K562 (cell line): ENCODE measurements around the gene VAPB. TPM values are rescaled to one million over a fixed set of nuclear protein-coding genes. Genes with fewer than 3 reads are reported as not detected.

Source experiments
- ATAC-seq: fragments of 200-7000 bp; cut with Tn5 transposase; 3 replicates; pipeline ENCODE4 v1.9.1; 2020; ENCODE audit warnings: moderate library complexity
- BruUV-seq: library from RNA; stranded (reverse); fragments of 400-500 nt; replicated peaks from 2 replicates; lab custom pipeline; 2021; lab: Mats Ljungman, UMichigan
- CTCF ChIA-PET: fragments of 300-600 bp; formaldehyde crosslinking; extraction: SDS; loops from one replicate; lab custom pipeline; 2021; ENCODE audit warnings: low intra/inter-chr PET ratio; lab: Yijun Ruan, JAX
- POLR2A ChIA-PET: fragments of 300-600, 350-650 bp; sonication (Branson Sonifier 250); formaldehyde crosslinking; extraction: SDS; loops from one replicate; lab custom pipeline; 2021; ENCODE audit warnings: antibody characterized with exemption, inconsistent platforms; lab: Yijun Ruan, JAX
- DNase-seq, 4 experiments: peaks; one replicate each; pipeline versions ENCODE4 v3.0.0 to v3.0.0-alpha.2; 2011 to 2018; ENCODE audit warnings: low spot score in 3 of 4, mixed read lengths in 3 of 4; ENCODE audit errors: extremely low read depth in 1 of 4
- FAIRE-seq: peaks from 2 replicates; lab custom pipeline; 2011; peaks lifted over from hg19 to GRCh38; lab: Jason Lieb, UNC
- H2AFZ ChIP-seq: 2 replicates; pipeline ENCODE4 v1.6.0; 2011; ENCODE audit warnings: low read depth, low read length, control low read depth, inconsistent platforms
- H3K27ac ChIP-seq: fragments of 200-600 bp; 3 replicates; pipeline ENCODE4 v1.8.0; 2011; ENCODE audit warnings: low read depth, mild to moderate bottlenecking, control low read depth, inconsistent platforms, low read length, moderate library complexity, mixed read lengths; ENCODE audit errors: extremely low read depth
- H3K27me3 ChIP-seq, 2 experiments: fragments of 300-600 bp in 1 of 2; 2 replicates in 1 of 2; 3 replicates in 1 of 2; pipeline versions ENCODE4 v1.6.0 to v1.8.0; 2011; ENCODE audit warnings: inconsistent platforms in 2 of 2, low read length in 2 of 2, mild to moderate bottlenecking in 1 of 2, mixed read lengths in 1 of 2, moderate library complexity in 1 of 2; ENCODE audit not compliant: control insufficient read depth in 2 of 2, insufficient read depth in 2 of 2
- H3K36me3 ChIP-seq: fragments of 300-600 bp; 3 replicates; pipeline ENCODE4 v1.8.0; 2011; ENCODE audit warnings: mild to moderate bottlenecking, low read length, inconsistent platforms; ENCODE audit not compliant: control insufficient read depth, insufficient read depth
- H3K4me1 ChIP-seq, 2 experiments: fragments of 200-600 bp in 1 of 2; replicated peaks in 1 of 2; 2 replicates in 1 of 2; 3 replicates in 1 of 2; pipeline versions ENCODE4 v1.5.1 to v1.8.0; 2011; ENCODE audit warnings: inconsistent platforms in 2 of 2, low read length in 2 of 2, mild to moderate bottlenecking in 1 of 2, mixed read lengths in 1 of 2, moderate library complexity in 1 of 2; ENCODE audit not compliant: control insufficient read depth in 2 of 2, insufficient read depth in 2 of 2
- H3K4me2 ChIP-seq: 2 replicates; pipeline ENCODE4 v1.6.1; 2011; ENCODE audit warnings: low read length, control low read depth, inconsistent platforms, mixed read lengths; ENCODE audit not compliant: insufficient read depth
- H3K4me3 ChIP-seq: fragments of 200-600 bp; sonication (generic), shearing (Covaris generic); 2 replicates; pipeline ENCODE4 v1.5.1; 2016; ENCODE audit warnings: control low read depth, inconsistent platforms
- H3K79me2 ChIP-seq: fragments of 200-600 bp; 3 replicates; pipeline ENCODE4 v1.8.0; 2011; ENCODE audit warnings: low read length, inconsistent platforms; ENCODE audit not compliant: control insufficient read depth, insufficient read depth
- H3K9ac ChIP-seq, 2 experiments: 2 replicates each; pipeline versions ENCODE4 v1.6.0 to v1.6.1; 2011; ENCODE audit warnings: low read depth in 2 of 2, low read length in 2 of 2, control low read depth in 1 of 2, inconsistent platforms in 1 of 2, mild to moderate bottlenecking in 1 of 2, mixed read lengths in 1 of 2; ENCODE audit not compliant: insufficient read depth in 1 of 2
- H3K9me1 ChIP-seq: one replicate; pipeline ENCODE4 v1.6.0; 2011; ENCODE audit warnings: inconsistent platforms, mild to moderate bottlenecking, low read length, moderate library complexity; ENCODE audit not compliant: control insufficient read depth, insufficient read depth
- H3K9me3 ChIP-seq: replicated peaks from 2 replicates; pipeline ENCODE4 v1.5.1; 2011; ENCODE audit warnings: low read depth, low read length, inconsistent platforms; ENCODE audit not compliant: control insufficient read depth, insufficient read depth
- H4K20me1 ChIP-seq: replicated peaks from 2 replicates; pipeline ENCODE4 v1.6.1; 2011; ENCODE audit warnings: low read length, inconsistent platforms, mixed read lengths; ENCODE audit not compliant: control insufficient read depth, insufficient read depth
- BCOR ChIP-seq: fragments of 450-650 bp; IDR thresholded peaks from 2 replicates; pipeline ENCODE4 v1.6.1; 2016
- COPS2 ChIP-seq: fragments of 450-650 bp; conservative IDR thresholded peaks from 2 replicates; pipeline ENCODE4 v1.6.1; 2016; ENCODE audit warnings: mild to moderate bottlenecking, moderate library complexity
- DIDO1 ChIP-seq: fragments of 450-650 bp; IDR thresholded peaks from 2 replicates; pipeline ENCODE4 v1.6.1; 2016; ENCODE audit warnings: low read depth, missing biosample characterization, missing genetic modification characterization
- FOXJ3 ChIP-seq: sonication (generic); formaldehyde crosslinking; IDR thresholded peaks from 2 replicates; pipeline ENCODE4 v1.4.0; 2020; ENCODE audit warnings: mild to moderate bottlenecking, missing genetic modification reagents
- FOXK2 ChIP-seq, 2 experiments: fragments of 450-650 bp; IDR thresholded peaks in 1 of 2; conservative IDR thresholded peaks in 1 of 2; 2 replicates each; pipeline ENCODE4 v1.6.1; 2016; ENCODE audit warnings: low read depth in 2 of 2, mild to moderate bottlenecking in 1 of 2
- GATA2 ChIP-seq: sonication (generic); formaldehyde crosslinking; IDR thresholded peaks from 2 replicates; pipeline ENCODE4 v1.4.0; 2020; ENCODE audit warnings: mild to moderate bottlenecking, missing genetic modification reagents
- HDAC8 ChIP-seq: fragments of 450-650 bp; IDR thresholded peaks from 2 replicates; pipeline ENCODE4 v1.6.1; 2016; ENCODE audit warnings: mild to moderate bottlenecking, missing genetic modification characterization, moderate library complexity, missing compliant biosample characterization
- KAT2B ChIP-seq: IDR thresholded peaks from one replicate; pipeline ENCODE4 v1.6.1; 2012; ENCODE audit warnings: low read depth, mild to moderate bottlenecking, control low read depth, inconsistent platforms, low read length, moderate library complexity
- MTF1 ChIP-seq: fragments of 250-450 bp; sonication (Bioruptor Pico); IDR thresholded peaks from 2 replicates; pipeline ENCODE4 v1.9.0; 2021; ENCODE audit warnings: moderate library complexity, mild to moderate bottlenecking, inconsistent platforms, borderline replicate concordance
- NR2C1 ChIP-seq, 2 experiments: fragments of 450-650 bp; IDR thresholded peaks; 2 replicates each; pipeline ENCODE4 v1.6.1; 2017; ENCODE audit warnings: mild to moderate bottlenecking in 2 of 2, antibody characterized with exemption in 1 of 2, inconsistent platforms in 1 of 2, missing compliant biosample characterization in 1 of 2, missing genetic modification characterization in 1 of 2
- NR2C2 ChIP-seq, 2 experiments: fragments of 200-800 bp in 1 of 2; sonication (Bioruptor generic) in 1 of 2; sonication (generic) in 1 of 2; formaldehyde crosslinking in 1 of 2; IDR thresholded peaks; 2 replicates each; pipeline versions ENCODE4 v1.6.1 to v1.8.0; 2016 to 2022; ENCODE audit warnings: mild to moderate bottlenecking in 1 of 2, missing compliant biosample characterization in 1 of 2, missing genetic modification characterization in 1 of 2, missing genetic modification reagents in 1 of 2
- RBM34 ChIP-seq: fragments of 200-400 bp; formaldehyde crosslinking; IDR thresholded peaks from 2 replicates; pipeline ENCODE4 v1.6.1; 2018; ENCODE audit warnings: low read length, borderline replicate concordance; ENCODE audit not compliant: insufficient read depth
- ZBTB8A ChIP-seq: fragments of 450-650 bp; IDR thresholded peaks from 2 replicates; pipeline ENCODE4 v1.6.1; 2018; ENCODE audit warnings: mild to moderate bottlenecking, moderate library complexity; ENCODE audit not compliant: partially characterized antibody
- ZNF197 ChIP-seq: fragments of 200-800 bp; sonication (Bioruptor generic); IDR thresholded peaks from 2 replicates; pipeline ENCODE4 v1.6.1; 2016; ENCODE audit warnings: low read depth, missing genetic modification characterization, missing compliant biosample characterization
- WGBS: fragments of 100-300 bp; shearing (Covaris generic); methylation state at CpG from one replicate; pipeline ENCODE4 v1.1.6; 2016; ENCODE audit warnings: low coverage, mixed read lengths; ENCODE audit not compliant: insufficient coverage; ENCODE audit errors: missing lambda C conversion rate; 5-methylcytosine and 5-hydroxymethylcytosine counted together
- in situ Hi-C: fragments of 300-500 bp; cut with MboI; formaldehyde crosslinking; loops from 4 replicates; pipeline ENCODE4 v1.15.0; 2018; ENCODE audit warnings: inconsistent platforms, mixed read lengths
- intact Hi-C: fragments of 100-400 bp; cut with micrococcal nuclease; formaldehyde crosslinking; loops from 2 replicates; pipeline ENCODE4 v1.14.2; 2022
- polyA plus RNA-seq, 8 experiments: library from polyadenylated mRNA; depleted of rRNA in 4 of 8; stranded (reverse) in 5 of 8; unstranded in 3 of 8; fragments of >200 nt; fragmentation: Nextera tagmentation in 2 of 8; fragmentation: Illumina TruSeq in 1 of 8; extraction: Ambion mirVana in 2 of 8; extraction: Trizol in 1 of 8; gene quantifications; 2 replicates each; pipeline versions ENCODE4 v1.2.1 to v1.2.3, GENCODE V29; 2011 to 2014; ENCODE audit warnings: inconsistent platforms in 1 of 8, missing spikeins in 1 of 8
- total RNA-seq, 7 experiments: library from RNA; depleted of rRNA in 6 of 7; stranded (reverse); fragments of >200 nt in 6 of 7; fragmentation: Illumina TruSeq in 2 of 7; extraction: Trizol in 2 of 7; gene quantifications; 2 replicates each; pipeline versions ENCODE4 v1.2.1 to v1.2.3, GENCODE V29; 2011 to 2021; ENCODE audit warnings: low replicate concordance in 1 of 7
- TF ChIP-seq, protein P1 (sequence below): sonication (generic); formaldehyde crosslinking; IDR thresholded peaks from 2 replicates; pipeline ENCODE4 v1.8.0; 2022; ENCODE audit warnings: missing genetic modification reagents, mild to moderate bottlenecking, moderate library complexity, borderline replicate concordance

Gene VAPB
- total and polyA plus RNA-seq, 9 of the 15 experiments (the other 6 are each of a cell fraction or from before 2014, with no cell fraction given) = 3.4 to 51.0 (median 27.9) TPM

DNA sequence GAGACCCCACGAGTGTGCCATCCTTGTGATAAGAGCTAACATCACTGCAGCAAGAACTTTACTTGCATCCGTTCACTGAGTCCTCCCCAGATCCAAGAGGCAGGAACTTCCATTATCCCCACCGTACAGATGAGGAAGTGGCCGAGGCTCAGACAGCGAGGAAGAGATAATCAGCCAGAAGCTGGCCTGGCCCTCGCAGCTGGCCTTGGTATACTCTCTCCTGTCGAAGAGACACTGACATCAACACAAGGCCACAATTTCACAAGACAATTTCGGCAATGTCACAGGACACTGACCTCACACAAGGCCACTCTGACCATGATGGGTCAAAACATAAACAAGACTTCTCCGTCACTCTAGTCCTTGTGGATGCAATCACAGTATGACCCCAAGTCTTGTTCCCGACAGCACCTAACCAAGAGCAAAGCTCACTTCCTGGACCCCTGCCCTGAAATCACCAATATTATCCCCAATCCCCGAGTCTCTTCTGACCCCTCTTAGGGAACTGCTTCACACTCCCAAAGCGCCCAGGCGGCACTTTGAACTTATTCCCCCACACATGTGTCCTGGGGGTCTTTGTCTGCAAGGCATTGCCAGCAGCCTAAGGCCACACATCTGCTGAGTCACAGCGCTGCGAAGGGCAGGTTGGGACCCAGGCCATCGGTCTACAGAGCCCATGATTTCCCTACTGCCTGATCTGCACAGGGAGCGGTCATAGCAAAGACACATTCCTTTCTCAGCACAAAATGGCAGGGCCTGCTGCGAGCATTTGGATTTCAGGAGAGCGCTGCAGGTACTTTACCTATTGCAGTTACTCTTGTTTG is 14.8 kb upstream of the VAPB start:
- ChIA-PET POLR2A (interaction anchor here (0.6 to 1.4 kb wide), 4 partner anchors 11 to 241 kb away, joined by 3 to 7 read pairs (median 4); partner anchors contain the start of gene VAPB), CTCF (no interaction called here)
- intact Hi-C loops (loop anchor here (5.0 kb wide), 2 partner anchors 67 to 137 kb away; partner anchors contain the start of gene RAB22A), in situ Hi-C loops (no loop called here)
- Histone ChIP-seq H3K79me2 (no peaks in the 10 kb centered on the region), H3K9me1 (no peaks in the 10 kb centered on the region), H3K4me3 (no peak overlapping the region), H3K4me1 (peaks cover 8 to 12% of the 10 kb centered on the region in 2 experiments), H3K9me3 (no peaks in the 10 kb centered on the region), H3K27ac (peak overlapping the region; percentile 65), H2AFZ (peak overlapping the region; percentile 96), H3K9ac (peak overlapping the region; percentile 45 to 75), H4K20me1 (no peaks in the 10 kb centered on the region), H3K27me3 (no peaks in the 10 kb centered on the region), H3K4me2 (peak overlapping the region; percentile 64), H3K36me3 (no peaks in the 10 kb centered on the region)
- ATAC-seq (peak; percentile 88), DNase-seq (peak in 3 of 4 experiments; percentile 22 to 66 (median 38)), FAIRE-seq (peak; percentile 86)
- BruUV-seq = no TSS peak
- WGBS = 30% methylated on average over 18 of the region's 19 CpGs
- peak; percentile 78 for TF ChIP-seq HDAC8 (tag)
- no peak for TF ChIP-seq RBM34
- TF ChIP-seq NR2C2 (CRISPR knock-in tag; IDR thresholded peaks at IDR 0.05) = no peak
- peak; percentile 79 for TF ChIP-seq NR2C2 (tag; IDR thresholded peaks at IDR 0.05)
- TF ChIP-seq ZBTB8A = no peak
- no peak for TF ChIP-seq ZNF197 (CRISPR knock-in tag)
- no peak for TF ChIP-seq MTF1 (CRISPR knock-in tag)
- no peak for TF ChIP-seq FOXJ3 (CRISPR knock-in tag)
- TF ChIP-seq GATA2 (CRISPR knock-in tag) = peak; percentile 68
- no peak for TF ChIP-seq KAT2B
- TF ChIP-seq FOXK2 (conservative IDR thresholded peaks at IDR 0.05 in 1 of 2, IDR thresholded peaks at IDR 0.05 in 1 of 2; ENCODE audit: low read depth in 2 of 2) = peak; percentile 89 to 90
- peak; percentile 26; the same call in 1 of the 2 replicates for TF ChIP-seq BCOR
- TF ChIP-seq COPS2 = no peak
- no peak for TF ChIP-seq NR2C1 (IDR thresholded peaks at IDR 0.05)
- TF ChIP-seq NR2C1 (tag; IDR thresholded peaks at IDR 0.05) = peak; percentile 45; the same call in 1 of the 2 replicates
- peak; percentile 38; the same call in 1 of the 2 replicates for TF ChIP-seq DIDO1 (tag)
- TF ChIP-seq, protein P1, sequence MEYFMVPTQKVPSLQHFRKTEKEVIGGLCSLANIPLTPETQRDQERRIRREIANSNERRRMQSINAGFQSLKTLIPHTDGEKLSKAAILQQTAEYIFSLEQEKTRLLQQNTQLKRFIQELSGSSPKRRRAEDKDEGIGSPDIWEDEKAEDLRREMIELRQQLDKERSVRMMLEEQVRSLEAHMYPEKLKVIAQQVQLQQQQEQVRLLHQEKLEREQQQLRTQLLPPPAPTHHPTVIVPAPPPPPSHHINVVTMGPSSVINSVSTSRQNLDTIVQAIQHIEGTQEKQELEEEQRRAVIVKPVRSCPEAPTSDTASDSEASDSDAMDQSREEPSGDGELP (CRISPR knock-in tag) = peak; percentile 70; the same call in 1 of the 2 replicates
